Hepatocyte (in vitro differentiated cells): Measurements from ENCODE around the gene FOXO6.

Experiments
- EZH2 ChIP-seq: fragments of 200-600 bp; sonication (generic); IDR thresholded peaks from 2 replicates; pipeline ENCODE4 v1.6.1; 2016; ENCODE audit warnings: antibody characterized with exemption, mild to moderate bottlenecking, borderline replicate concordance
- EZH2phosphoT487 ChIP-seq: fragments of 200-600 bp; sonication (generic); IDR thresholded peaks from one replicate; pipeline ENCODE4 v1.6.1; 2018; ENCODE audit warnings: antibody characterized with exemption, mild to moderate bottlenecking, low read depth, moderate library complexity; ENCODE audit not compliant: unreplicated experiment, severe bottlenecking
- TF ChIP-seq, protein P1 (sequence below): fragments of 200-600 bp; sonication (generic); IDR thresholded peaks from 2 replicates; pipeline ENCODE4 v1.5.1; 2016; ENCODE audit warnings: antibody characterized with exemption, mild to moderate bottlenecking; ENCODE audit not compliant: poor library complexity

- TF ChIP-seq, protein P1, sequence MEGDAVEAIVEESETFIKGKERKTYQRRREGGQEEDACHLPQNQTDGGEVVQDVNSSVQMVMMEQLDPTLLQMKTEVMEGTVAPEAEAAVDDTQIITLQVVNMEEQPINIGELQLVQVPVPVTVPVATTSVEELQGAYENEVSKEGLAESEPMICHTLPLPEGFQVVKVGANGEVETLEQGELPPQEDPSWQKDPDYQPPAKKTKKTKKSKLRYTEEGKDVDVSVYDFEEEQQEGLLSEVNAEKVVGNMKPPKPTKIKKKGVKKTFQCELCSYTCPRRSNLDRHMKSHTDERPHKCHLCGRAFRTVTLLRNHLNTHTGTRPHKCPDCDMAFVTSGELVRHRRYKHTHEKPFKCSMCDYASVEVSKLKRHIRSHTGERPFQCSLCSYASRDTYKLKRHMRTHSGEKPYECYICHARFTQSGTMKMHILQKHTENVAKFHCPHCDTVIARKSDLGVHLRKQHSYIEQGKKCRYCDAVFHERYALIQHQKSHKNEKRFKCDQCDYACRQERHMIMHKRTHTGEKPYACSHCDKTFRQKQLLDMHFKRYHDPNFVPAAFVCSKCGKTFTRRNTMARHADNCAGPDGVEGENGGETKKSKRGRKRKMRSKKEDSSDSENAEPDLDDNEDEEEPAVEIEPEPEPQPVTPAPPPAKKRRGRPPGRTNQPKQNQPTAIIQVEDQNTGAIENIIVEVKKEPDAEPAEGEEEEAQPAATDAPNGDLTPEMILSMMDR = no peak
- TF ChIP-seq EZH2 (no peak), EZH2phosphoT487 (no peak)
Observed at GRCh38 chr1:41428738-41429640, 67.8 kb downstream of the FOXO6 start.
